GM18507 (cell line): ENCODE results near the gene SLC24A3.

Experiments
- DNase-seq: peaks from one replicate; pipeline ENCODE4 v3.0.0; 2011; ENCODE audit warnings: low read depth; ENCODE audit not compliant: insufficient read length; ENCODE audit errors: extremely low spot score
- FAIRE-seq: peaks from 2 replicates; lab custom pipeline; 2011; peaks lifted over from hg19 to GRCh38; lab: Jason Lieb, UNC

Gene SLC24A3

DNA sequence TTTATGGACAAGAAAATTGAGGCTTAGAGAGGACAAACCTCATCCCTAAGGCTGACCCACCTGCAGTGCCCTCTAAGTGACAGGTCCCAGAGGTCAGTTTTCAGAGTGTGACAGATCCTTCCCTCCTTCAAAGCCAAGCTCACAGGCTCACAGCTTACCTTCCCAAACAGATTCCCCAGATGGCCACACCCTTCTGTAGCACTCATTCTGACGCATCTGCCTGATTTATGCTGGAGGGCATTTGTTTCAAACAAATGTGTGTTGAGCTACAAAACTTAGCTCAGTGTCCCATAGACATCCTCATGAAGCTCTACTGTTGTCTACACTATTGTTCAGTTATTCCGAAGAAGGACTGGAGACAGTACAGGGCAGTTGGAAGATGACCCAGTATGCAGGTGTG, 485.0 kb downstream of the SLC24A3 start:
- FAIRE-seq: no peak

DNA sequence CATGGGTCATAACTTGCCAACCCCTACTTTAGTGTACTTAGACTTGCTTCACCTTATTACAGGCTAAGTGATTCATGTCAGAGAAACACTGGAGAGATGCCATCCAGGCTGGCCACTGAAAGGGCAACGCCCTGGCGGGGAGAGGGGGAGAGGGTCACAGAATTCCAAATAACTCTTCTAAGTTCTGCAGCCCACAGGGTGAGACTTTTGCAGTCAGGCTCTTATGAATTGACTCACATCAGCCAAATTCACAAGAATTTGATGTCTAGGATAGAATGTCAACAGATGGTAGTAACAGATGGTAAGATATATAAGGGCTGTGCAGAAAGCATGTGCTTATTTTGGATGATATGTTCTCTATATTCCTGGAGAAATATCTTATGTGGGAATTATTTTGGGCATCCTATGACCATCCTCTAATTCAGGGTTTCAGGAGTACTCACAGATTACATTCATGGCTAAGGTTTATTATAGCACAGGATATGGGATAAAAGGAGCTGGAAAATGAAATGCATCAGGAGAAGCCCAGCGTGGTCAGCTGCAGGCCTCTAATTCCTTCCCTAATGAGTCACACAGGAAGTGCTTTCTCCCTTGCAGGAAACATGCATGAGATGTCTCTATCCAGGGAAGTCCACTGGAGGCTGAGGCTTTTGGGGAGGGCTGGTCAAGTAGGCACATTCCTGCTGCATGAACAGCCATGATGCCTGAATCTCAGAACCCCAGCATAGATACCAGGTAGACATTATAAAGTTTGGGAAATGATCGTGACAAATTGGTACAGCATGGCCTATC, 486.9 kb downstream of the SLC24A3 start:
- FAIRE-seq (no peak), DNase-seq (no peak)

More for the DNA sequence above, 485.0 kb downstream of the SLC24A3 start:
- DNase-seq: no peak

DNA sequence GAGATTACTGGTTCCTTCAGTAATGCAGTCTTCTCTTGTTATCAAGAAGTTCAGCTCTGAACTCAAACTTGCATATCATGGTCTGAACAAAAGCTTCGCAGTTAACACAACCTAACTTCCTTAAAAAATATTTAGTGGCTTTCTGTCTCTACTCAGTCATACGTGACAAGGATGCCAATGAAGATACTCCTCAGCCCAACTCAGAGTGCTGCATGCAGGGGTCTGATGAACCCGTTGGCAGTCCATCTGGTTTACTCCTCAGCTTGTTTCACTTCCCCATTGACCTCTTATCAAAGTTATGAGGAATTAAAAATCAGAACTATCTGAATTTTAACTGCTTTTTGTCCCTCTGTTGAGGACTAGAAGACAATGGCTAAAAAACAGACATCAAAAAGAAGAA, 489.0 kb downstream of the SLC24A3 start:
- no peak for FAIRE-seq
- no peak for DNase-seq

DNA sequence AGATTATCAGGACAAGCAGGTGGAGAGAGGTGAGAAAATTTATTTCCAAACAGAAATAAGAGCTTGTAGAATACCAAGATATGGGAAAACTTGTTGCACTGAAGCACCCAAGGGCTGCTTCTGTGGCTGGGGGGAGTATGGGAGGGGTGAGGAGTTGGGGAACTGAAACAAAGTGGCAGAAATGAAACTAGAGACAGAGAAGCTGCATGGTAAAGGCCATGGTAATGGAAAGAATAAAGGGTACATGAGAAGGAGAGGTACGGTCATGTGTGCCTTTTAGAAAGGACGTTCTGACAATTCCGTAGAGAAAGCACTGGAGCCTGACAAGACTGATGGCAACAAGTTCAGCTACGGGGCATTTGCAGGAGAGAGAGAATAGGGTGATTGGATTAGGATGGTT, 494.0 kb downstream of the SLC24A3 start:
- FAIRE-seq (no peak), DNase-seq (no peak)

DNA sequence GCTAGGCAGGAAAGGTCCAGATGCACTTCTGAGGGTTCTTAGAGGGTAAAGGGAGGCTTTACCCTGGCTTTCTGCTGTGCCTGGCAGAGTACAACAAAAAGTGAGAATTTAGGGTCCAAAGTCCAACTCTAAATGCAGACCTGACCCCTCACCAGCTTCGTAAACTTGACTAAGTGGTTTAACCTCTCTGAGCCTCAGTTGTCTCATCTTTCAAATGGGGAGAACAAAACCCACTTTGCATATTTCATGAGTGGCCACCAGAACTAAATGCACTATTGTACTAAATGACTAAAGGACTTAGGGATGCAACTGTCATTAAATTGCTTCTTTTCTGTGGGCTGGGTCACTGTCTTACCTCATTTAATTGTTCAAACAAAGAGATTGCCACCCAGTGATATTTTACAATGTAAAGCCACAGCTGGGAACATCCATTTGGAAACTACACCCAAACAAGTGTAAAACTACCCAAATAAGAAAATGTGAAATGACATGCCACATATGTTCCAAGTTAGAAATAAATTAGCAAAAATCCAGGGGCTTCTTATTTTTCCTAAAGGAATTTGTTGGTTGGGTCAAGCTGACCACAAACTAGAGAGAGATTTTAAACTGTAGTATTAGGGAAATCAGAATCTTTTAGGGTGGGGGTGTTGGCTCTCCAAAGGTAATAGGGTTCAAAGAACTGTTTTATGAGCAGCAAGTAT, 497.3 kb downstream of the SLC24A3 start:
- DNase-seq (no peak), FAIRE-seq (no peak)

DNA sequence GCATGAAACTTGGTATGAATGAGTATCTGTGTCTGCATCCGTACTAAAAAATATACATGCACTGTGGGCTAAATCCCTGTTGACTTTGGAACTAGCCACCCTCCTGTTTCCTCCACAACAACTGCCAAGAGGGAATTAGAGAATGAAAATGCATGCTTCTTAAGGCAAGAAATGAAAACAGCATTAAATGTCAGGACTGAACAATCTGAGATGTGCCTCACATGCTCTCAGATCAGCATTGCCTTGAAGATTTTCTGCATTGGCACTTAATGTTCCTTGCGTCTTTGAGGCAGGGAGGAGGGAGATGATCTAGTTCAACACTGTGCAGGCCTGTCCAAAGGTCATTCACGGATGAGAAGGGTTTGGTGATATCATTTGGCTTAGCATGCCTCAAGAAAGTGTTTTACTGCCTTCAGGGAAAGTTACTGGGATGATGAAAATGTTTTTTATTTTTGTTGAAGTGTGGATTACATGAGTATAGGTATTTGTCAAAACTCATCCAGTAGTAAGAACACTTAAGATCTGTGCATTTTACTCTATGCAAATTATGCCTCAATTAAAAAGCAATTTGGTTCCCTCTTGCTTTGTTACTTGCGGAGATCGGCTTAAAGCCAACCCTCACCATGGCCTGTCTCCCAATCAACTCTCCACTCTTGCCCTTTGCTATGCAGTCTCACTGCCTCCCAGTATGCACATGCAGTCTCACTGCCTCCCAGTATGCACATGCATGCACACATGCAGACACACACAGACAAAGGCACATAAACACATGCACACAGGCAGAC, 498.1 kb downstream of the SLC24A3 start:
- no peak for FAIRE-seq
- no peak for DNase-seq

DNA sequence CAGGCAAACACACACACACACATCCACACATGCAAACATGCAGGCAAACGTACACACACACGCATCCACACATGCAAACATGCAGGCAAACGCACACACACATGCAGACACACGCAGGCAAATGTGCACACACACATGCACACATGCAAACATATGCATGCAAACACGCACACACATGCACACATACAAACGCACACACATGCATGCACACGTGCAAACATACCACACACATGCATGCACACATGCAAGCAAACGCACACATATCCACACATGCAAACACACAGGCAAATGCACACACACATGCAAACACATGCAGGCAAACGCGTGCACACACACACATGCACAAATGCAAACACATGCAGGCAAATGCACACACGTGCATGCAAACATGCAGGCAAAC, 498.7 kb downstream of the SLC24A3 start:
- FAIRE-seq (no peak), DNase-seq (no peak)

DNA sequence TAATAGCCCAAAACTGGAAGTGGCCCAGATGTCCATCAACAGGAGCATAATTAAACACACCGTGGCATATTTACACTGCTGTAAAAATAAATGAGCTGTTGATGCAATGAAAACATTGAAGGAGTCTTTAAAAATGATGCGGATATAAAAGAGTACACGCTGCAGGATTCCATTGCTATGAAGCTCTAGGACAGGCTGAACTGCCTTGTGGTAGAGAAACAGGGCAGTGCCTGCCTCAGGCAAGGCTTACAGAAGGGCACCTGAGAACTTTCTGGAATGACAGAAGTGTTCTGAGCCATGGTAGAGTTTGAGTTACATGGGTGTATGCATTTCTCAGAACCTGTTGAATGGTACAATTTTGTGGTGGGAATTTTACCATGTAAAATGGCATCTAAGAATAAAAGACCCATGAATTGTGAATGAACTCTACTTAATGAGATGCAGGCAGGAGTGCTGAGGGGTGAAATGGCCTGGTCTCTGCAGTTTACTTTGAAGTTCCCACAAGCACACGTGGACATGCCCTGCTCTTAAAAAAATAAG, 500.3 kb downstream of the SLC24A3 start:
- DNase-seq (no peak), FAIRE-seq (no peak)

DNA sequence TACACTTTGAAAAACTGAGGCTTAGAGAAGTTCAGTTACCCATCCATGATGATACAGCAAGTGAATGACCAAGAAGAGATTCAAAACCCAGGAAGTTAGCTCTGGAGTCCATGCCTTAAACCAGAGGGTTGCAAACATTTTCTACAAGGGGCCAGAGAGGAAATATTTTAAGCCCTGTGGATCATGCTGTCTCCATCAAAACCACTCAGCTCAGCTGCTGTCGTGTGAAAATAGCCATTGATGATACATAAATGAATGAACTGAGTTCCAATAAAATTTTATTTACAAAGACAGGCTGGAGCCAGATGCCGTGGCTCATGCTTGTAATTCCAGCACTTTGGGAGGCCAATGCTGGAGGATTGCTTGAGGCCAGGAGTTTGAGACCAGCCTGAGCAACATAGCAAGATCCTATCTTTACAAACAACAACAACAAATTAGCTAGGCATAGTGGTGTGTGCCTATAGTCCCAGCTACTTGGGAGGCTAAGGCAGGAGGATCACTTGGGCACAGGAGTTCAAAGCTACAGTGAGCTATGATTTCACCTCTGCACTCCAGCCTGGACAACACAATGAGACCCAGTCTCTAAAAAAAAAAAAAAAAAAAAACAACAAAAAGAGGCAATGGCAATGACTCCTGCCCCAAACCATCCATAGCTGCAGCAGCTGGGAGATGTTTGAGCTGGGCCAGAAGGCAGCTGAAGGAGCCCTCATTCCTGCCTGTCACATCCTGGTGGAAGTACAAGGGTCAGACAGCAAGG, 501.6 kb downstream of the SLC24A3 start:
- FAIRE-seq (no peak), DNase-seq (no peak)

DNA sequence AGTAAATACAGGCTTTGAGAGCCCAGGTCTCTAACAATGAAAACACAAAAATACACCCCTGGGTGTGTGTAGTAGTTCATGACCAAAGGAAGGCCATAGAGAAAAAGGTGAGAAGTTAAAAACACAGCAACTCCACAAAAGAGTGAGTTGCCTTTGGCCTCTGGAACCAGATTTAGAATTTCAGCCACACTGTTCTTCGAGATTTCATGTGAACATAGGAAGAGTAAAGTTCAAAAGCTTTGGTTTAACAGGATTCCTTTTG, 502.1 kb downstream of the SLC24A3 start:
- DNase-seq (no peak), FAIRE-seq (no peak)

DNA sequence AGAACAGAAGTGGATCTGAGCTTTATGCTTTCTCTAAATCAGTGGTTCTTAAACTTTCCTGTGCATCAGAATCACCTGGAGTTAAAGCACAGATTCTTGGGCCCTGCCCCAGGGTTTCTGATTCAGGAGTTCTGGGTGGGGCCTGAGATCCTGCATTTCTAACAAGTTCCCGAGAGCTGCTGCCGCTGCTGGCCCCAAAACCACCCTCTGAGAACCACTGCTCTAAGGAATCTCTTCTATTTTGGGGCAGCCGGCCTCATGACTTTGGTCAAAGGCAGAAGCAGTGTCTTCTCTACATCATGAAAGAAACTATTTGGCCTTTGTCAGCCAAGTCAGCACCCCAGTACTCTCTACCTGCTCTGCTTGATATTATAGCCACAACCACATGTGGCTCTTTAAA, 503.5 kb downstream of the SLC24A3 start:
- no peak for FAIRE-seq

DNA sequence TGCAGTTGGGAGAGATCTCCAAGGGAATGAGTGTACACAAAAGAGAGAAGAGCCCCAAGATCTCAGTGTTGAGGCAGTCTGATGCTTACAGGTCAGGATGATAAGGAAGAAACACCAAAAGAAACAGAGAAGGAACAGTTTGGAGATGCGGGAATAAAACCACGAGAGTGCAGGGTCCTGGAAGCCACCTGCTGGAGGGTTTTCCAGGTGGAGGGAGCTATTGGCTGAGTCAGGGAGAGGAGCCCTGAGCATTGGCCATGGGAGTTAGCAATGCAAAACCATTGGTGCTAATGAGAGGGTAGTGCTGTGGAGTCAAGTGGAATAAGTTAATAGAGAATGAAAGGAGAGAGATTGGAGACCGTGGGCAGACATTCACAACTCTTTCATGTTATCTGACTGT, 506.4 kb downstream of the SLC24A3 start:
- DNase-seq (no peak), FAIRE-seq (no peak)

More for the DNA sequence above, 503.5 kb downstream of the SLC24A3 start:
- no peak for DNase-seq

DNA sequence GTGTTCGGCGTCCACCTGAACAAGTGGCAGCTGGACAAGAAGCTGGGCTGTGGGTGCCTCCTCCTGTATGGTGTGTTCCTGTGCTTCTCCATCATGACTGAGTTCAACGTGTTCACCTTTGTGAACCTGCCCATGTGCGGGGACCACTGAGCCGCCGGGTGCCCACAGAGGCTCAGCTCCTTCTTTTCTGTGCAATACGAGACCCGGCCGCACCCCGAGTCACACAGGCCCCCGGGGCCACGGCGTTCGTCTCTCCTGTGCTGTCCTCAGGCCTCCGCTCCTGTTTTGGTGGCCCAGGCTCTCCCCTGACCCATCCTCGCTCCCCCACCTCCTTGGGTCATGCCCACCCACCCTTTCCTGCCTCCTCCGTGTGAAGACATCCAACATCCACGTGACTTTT, 508.5 kb downstream of the SLC24A3 start:
- FAIRE-seq (no peak), DNase-seq (no peak)

DNA sequence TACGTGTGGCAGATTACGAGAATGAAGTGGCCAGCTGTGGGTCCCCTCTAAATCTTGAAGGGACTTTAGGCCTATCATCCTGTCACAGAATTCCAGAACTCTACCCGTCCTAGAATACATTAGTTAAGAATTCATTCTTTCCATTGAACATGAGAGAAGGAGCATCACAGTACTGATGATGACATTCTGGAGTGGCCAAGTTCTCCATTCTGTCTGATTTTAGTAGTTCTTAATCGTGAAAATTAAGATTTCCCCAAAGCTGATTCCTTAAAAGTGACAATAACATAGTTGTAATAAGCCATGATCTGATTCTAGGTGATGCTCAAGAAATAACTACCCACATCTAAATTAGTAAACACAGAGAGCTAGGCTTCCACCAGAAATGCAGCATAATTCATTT, 510.6 kb downstream of the SLC24A3 start:
- DNase-seq: no peak
- no peak for FAIRE-seq

DNA sequence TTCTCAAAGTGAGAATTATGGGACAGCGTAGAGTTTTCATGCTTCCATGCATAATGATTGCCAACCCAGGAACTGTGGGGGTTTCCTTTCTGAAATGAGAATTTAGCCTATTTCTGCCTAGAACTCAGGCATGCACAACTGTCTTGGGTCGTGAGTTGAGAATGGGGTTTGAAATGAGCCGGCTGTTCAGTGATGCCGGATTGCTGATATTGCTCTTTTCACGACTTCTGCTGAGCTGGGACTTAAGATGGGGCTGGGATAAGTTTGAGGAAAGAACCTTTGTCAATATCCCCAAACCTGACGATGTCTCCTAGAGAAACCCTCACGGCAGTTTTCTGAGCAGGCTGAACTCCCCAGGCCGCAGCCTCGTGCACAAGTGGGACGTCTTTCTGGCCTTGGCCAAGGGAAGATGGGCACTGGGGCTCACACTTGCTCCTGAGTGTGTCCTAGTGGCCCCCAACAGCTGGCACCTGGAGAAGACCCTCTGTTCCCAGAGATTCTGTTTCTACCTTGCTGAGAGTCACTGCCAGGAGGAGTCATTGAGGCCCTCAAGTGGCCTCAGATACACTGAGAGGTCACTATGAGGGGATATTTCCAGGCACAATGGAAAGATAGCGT, 511.5 kb downstream of the SLC24A3 start:
- no peak for FAIRE-seq

DNA sequence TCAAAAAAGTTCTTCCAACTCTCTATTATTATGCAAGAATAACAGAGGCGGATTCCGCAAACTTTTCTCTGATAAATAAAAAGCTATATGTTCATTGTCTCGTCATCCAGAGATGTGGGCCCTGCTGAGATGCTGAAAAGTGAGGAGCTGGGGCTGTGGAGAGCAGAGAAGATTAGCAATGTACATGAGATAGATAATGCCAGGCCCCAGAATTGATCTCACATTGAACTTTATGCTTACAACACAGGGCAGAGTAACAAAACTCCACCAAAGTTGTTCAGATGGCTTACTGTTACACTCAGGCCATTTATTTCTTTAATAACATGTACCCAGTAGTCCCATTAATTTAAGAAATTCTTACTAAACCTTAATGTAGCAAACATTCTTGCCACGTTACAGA, 512.9 kb downstream of the SLC24A3 start:
- FAIRE-seq (no peak), DNase-seq (no peak)

More for the DNA sequence above, 511.5 kb downstream of the SLC24A3 start:
- no peak for DNase-seq

DNA sequence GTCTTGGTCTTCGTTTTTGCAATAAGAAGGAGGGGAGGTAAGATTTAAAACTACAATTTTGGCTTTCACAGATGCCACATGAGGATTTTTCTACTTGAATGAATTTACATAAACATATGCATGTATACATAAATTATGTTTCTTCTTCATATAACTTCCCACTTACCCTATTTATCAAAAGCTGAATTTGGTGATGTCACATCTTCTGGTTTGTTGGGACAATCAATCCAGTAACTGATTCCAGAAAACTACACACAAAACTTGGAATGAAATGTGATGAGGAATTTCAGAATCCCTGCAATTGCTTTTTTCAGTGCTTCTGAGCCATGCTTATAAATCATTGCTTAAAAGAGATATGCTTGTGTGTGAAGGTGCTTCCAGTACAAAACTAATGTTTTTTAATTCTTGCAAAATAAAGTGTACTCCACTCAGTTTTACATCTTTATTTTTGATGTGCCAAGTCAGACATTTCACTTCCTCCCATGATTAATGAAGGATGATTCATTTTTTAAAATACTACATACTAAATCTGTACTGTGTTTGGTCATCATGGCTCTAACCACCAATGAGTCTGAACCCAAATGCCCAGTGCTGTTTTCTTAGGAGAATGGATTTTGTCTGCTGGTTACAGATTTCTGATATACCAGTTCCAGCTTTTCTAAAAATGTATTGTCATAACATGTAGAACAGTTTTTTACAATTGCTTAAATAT, 513.5 kb downstream of the SLC24A3 start:
- no peak for FAIRE-seq
- no peak for DNase-seq

DNA sequence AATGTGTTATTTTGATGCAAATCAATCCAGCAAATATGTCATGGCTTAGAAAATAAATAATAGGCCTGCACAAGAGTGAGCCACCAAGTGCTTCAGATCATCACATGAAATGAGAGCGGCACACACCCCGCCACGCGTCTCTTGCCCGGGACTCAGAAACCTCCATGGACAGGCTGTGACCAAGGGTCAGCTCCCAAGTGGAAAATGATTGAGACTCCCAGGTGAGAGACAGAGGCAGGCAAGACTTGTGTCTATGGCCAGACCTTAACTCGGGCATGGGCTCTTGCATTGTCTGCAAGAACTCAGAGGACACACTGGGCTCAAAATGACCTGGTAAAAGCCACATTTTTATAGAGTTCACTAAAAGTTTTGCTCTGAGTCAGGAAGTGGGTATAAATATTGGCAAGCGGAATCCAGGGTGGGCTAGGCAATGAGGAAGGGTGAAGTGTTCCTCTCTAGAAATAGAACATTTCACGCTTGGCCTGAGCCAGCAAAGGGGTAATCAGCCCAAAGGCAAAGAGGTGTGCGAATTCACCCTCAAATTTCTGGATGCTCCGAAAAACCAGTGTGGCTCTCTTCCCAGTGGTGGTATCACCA, 514.9 kb downstream of the SLC24A3 start:
- DNase-seq (no peak), FAIRE-seq (no peak)
